ENCODE measurements around the gene CDH23.

The CDH23 gene

GRCh38 chr10:71537681-71538080, 141.0 kb downstream of the CDH23 start:
- no peak for DNase-seq (ENCODE audit: low read depth in 2 of 2)

- no peak for DNase-seq (ENCODE audit: low read depth in 2 of 2)
These were observed 142.0 kb downstream of the CDH23 start for GRCh38 chr10:71538608-71539260.

- DNase-seq (ENCODE audit: low read depth in 2 of 2), result no peak
These were observed 142.9 kb downstream of the CDH23 start for GRCh38 chr10:71539442-71540118.

DNA sequence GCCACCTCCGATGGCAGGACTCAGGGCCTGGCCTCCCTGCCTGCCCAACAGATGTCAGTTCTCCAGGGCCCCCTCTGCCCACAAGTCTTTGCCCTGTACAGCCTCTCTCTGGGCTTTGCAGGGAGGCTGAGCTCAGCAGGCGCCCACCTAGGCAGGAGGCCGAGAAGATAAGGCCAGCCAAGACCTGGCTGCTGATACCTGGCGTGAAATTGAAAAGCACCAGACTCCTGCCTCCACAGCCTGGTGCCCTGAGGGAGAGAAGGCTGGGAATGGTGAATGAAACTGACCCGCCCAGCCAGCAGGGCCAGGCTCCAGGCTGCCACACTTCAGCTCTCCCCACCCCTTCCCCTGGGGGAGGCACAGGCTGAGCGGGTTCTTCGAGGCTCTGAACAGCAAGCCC, 145.8 kb downstream of the CDH23 start:
- no peak for DNase-seq (ENCODE audit: low read depth in 2 of 2)

GRCh38 chr10:71543608-71544170, 147.0 kb downstream of the CDH23 start:
- no peak for DNase-seq (ENCODE audit: low read depth in 2 of 2)

- DNase-seq (ENCODE audit: low read depth in 2 of 2), result no peak
These were observed 148.3 kb downstream of the CDH23 start for GRCh38 chr10:71545001-71545400.

DNA sequence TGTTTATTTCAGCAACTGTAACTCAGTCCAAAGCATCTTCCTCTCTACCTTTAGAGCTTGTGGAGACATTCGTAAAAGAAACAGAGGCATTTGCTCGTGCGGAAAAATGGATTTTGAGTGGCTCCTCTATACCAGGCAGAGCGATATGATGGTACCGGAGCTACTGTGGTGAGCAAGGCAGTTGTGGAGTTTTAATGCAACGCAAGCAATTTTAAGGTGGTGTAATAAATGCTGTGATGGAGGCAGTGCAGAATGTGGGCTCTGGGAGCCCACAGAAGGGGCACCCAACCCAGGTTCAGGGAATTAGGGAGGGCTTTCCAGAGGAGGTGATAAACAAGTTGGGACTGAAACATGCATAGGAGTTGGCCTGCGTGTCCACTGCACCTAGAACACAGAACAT, 149.5 kb downstream of the CDH23 start:
- no peak for DNase-seq (ENCODE audit: low read depth in 2 of 2)

GRCh38 chr10:71547312-71547711, 150.6 kb downstream of the CDH23 start:
- DNase-seq (ENCODE audit: low read depth in 2 of 2), result no peak

DNA sequence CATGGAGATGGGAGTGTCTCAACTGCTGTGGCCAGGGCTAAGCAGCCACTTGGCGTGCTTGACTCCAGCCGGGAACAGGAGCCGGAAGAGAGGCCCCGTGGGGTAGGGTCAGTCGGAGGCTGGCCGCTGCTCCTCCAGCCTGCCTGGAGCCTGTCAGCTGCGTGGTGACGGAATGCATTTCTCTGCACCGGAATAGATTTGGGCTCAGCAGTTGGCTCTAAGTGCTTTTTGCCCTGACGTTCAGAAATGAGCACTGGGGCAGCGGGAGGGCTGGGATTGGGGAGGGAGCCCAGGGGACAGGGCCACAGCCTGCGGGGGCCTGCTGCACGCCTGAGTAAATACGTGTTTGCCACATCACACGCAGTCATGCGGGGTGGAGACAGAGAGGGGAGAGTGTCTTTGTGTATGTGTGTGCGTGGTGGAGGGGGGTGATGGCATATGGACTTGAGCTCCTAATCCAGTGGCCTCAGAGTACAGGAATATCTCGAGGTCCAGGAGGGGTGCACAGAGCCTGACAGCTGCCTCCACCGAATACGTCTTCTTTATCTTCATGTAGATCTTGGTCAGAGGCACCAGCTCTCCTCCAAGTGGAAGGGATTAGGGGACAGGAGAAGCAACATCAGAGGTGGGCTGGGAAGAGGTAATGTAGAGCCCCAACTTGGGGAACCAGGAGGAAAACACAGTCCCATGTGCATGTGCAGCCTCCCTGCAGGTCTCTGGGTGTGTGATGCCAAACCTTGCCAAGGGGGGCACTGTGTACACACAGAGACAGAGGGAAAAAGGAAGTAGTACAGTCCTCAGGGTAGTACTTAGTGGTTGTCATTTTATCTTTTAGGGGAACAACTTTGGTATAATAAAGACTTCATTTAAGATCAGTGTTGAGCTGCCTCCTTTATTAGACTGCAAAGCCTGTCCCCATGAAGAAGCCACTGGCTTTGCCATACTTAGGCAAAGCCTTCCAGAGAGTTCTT, 151.4 kb downstream of the CDH23 start:
- no peak for DNase-seq (ENCODE audit: low read depth in 2 of 2)

- no peak for DNase-seq (ENCODE audit: low read depth in 2 of 2)
These were observed 153.2 kb downstream of the CDH23 start for GRCh38 chr10:71549766-71550533.

DNA sequence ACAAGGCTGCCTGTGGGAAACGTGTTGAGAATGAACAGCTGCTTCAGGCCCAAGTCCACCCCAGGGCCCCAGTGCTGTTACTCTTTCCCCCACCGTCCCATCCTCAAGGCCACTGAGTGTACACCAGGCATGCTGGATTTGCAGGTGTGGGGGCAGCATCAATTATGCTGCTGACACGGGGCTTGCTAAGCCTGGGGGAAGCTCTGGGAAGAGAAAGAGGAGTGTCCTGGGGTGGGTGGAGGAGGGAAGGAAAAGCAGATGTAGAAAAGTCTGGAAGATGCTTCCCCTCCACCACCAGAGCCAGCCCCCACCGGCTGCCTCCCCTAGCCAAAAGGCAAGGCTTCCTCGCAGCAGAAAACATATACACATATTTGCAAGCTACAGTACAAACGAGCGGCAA, 153.9 kb downstream of the CDH23 start:
- DNase-seq (ENCODE audit: low read depth in 2 of 2), result no peak

DNA sequence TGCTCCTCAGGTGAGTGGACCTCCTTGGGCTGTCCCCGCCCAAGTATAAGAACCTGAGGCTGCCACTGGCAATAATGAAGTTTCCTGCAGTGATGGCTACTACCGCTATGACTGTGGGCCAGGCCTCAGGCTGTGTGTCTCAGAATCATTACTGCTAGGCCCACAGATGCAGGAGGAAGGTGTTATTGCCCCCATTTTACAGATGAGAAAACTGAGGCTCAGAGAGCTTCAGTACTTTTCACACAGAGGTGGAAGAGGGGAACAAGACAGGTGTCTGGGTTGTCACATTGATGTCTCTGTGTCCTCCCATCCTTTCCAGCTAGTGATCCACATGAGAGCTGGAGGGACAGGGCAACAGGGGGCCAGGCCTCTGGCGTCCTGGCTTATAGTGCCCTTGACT, 155.2 kb downstream of the CDH23 start:
- DNase-seq (ENCODE audit: low read depth in 2 of 2), result no peak

DNA sequence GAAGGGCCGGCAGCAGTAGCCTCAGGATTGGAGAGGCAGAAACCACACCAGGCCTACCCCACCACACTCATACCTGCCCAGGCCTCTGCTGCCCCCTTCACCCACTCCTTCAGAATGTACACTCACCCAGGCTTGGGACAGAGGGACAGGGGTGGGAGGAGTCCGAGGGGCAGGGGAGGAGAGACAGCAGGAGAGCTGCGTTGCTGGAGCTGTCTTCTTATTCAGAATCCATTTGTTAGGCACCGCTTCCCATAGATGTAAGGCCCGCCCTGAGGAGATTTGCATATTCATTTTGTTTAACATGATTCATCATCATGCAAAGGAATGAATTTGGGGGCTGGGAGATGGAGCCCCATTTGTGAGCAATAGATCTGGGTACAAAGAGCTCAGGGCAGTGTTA, 156.7 kb downstream of the CDH23 start:
- no peak for DNase-seq (ENCODE audit: low read depth in 2 of 2)

GRCh38 chr10:71554671-71555070, 158.0 kb downstream of the CDH23 start:
- DNase-seq (ENCODE audit: low read depth in 2 of 2), result no peak

- no peak for DNase-seq (ENCODE audit: low read depth in 2 of 2)
These were observed 158.5 kb downstream of the CDH23 start for GRCh38 chr10:71555087-71555723.

DNA sequence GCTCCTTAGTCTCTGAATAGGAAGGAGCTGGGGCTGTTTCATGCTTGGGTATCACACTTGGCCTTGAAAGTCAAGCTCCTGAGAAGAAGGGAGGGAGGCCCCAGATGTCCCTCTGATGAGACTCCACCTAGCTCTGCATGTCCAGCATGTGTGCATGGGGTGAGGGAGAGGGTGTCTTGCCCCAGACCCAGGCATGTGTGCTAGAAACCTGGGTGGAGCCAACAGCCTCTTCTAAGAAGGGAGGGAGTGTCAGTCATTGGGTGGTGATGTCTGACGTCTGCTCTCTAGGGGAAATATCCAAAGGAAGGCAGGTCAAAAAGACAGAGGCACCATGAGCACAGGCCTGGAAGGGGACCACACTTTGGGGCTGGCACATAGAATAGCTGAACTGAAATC, 159.0 kb downstream of the CDH23 start:
- no peak for DNase-seq (ENCODE audit: low read depth in 2 of 2)

DNA sequence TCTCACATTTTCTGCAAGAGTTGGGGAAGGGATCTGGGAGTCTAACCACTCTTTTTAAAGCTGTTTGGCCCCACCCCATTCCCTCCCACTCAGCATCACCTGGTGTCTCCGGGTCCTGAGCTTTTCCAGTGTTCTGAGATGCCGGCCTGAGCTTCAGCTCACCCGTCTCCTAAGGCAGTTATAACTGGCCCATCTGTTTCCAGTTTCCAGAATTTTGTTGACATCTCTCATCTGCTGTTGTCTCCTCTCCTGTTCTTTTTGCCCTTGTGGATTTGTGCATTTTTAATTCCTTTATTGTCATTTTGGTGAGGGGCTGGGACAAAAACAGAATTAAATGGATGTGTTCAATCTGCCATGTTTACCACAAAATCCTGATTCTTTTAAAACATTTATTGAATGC, 162.3 kb downstream of the CDH23 start:
- no peak for DNase-seq (ENCODE audit: low read depth in 2 of 2)

DNA sequence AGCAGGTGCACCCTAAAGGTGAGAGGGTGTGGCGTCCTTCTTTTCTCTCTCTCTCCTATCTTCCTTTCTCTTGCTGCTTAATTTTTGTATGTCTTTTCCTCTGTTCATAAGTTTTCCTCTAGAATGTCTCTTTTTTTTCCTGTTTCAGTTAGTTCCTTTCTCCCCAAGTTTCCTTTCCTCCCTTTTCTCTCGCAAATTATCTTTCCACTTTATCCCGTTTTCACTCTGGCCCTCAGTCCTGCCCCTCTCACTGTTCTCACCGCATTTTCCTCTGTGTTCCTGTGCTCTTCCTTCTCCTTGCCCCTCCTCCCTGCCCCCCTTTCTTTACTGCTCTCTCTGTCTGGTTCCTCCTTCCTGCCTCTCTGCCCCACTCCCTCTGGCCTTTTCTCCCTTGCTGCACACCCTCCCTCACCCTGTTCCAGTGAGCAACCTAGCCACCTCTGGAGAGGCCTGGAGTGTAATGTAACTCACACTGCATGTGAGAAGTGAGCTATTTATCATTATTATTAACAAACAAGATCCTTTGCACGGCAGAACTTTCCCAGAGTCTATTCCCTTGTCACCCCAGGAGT, 164.4 kb downstream of the CDH23 start:
- DNase-seq (ENCODE audit: low read depth in 2 of 2), result no peak

DNA sequence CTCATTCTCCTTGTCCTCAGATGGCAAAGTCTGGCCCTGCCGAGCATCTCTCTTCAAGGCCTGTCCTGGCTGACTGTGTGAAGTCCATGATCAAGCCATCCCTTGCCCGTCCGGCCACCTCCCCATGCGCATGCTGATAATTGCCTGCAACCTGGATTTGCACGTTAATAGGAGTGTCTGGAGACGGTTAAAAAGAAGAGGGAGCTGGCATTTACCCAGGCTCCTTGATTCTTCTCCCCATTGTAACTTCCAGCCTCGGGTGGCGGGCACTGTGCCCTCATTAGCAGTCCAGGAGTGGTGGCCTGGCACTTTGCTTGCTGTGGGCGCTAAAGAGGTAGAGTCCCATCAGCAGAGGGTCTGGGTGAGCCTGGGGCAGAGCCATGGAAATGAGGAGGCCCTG, 165.5 kb downstream of the CDH23 start:
- no peak for DNase-seq (ENCODE audit: low read depth in 2 of 2)

DNA sequence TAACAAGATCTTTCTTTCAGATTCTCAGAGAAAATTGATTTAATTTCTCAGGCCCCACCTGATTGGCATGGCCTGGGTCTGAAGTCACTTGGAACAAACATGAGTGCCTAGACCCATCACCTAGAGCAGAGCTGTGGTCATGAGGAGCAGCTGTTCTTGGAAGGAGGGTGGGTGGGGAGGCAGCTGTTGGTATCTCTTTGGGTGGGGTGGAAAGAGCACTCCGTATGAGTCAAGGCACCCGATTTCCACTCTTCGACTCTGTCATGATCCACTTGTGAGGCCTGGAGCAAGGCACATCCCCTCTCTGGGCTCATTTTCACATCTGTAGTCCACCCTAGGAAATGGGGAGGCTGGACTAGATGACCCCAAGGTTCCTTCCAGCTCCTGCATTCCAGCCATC, 166.2 kb downstream of the CDH23 start:
- DNase-seq (ENCODE audit: low read depth in 2 of 2), result no peak

All from stimulated activated CD8-positive, alpha-beta memory T cell treated with anti-CD3 and anti-CD28 coated beads, Interleukin-2, amount 100 ng/mL, for 48 hours (primary cell).